GM21786 (cell line): ENCODE results near the gene DHRS11.

ENCODE experiments used
- ATAC-seq: cut with Tn5 transposase; IDR thresholded peaks from one replicate; pipeline ENCODE4 v1.9.1; 2021; ENCODE audit not compliant: unreplicated experiment

Gene DHRS11

DNA sequence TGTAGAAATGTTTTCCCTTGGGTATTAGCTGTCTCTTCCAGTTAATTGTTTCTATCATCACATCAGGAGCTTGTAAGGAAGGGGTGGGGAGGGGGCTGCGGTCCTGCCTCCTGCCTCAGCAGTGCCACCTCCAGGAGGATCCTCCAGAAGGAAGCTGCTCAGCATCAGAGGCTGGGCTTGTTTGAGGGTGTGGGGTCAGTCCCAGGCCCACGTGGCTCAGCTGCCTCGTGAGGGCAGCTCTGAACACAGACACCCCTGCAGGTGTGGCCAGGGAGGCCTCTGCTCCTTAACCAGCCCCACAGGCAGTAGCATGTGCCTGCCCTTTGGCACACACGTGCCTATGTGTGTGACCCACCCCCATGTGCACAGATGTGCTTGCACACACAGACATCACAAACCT, 56.0 kb downstream of the DHRS11 start:
- no peak for ATAC-seq

DNA sequence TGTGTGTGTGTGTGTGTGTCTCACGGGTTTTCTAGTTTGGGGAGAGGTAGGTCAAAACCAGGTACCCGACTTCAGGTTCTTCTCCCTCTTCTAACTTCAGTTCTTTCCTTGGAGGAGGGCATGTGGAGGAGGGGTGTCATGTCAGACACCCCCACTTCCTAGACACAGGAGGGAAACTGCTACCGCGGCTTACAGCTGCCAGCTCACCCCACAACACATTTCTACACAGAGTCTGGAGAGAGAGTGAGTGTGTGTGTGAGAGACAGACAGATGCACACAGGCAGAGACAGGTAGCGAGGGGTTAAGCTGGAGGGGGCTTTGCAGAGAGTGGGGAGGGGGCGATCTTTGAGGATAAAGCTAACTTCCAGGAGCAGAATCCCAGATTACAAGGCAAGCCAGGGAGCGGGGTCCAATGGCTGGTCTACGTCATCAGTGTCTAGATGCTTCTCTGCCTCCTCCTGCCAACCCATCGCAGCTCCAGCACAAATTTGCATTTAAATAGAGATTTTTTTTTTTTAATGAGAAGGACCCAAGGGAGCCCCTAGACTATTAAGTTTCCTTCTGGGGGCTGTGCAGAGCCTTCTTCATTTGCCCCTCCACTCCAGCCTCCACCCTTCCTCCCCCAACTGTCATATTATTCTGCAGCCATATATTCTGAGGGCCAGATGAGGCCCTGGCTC, 58.6 kb downstream of the DHRS11 start:
- no peak for ATAC-seq
